Skeletal muscle cell (primary cell): Measurements from ENCODE around the gene REV1.
"Not testable (repeated sequence)": the region's sequence is repeated elsewhere in the genome, so short reads cannot be mapped to it uniquely, and the experiment has no call there.

Experiments
- DNase-seq: peaks from one replicate; pipeline ENCODE4 v3.0.0-alpha.2; 2010; ENCODE audit warnings: low read depth
- H3K4me3 ChIP-seq: 2 replicates; pipeline ENCODE4 v1.5.1; 2011; ENCODE audit warnings: low read depth, mild to moderate bottlenecking, control low read depth, low read length, moderate library complexity

The REV1 gene

GRCh38 chr2:99489761-99490622 lies at the start of gene REV1:
Gene REV1 (minus strand): TSS chr2:99490017. CDS start chr2:99464975, 25,042 bp downstream.
- H3K4me3 ChIP-seq, result peak within 1 kb of the TSS; percentile 84
- DNase-seq, result peak; percentile 82

GRCh38 chr2:99537910-99538485 lies 48.2 kb upstream of the REV1 start:
- no peak overlapping the region for H3K4me3 ChIP-seq
- DNase-seq, result no peak

- DNase-seq, result no peak
- no peak overlapping the region for H3K4me3 ChIP-seq
These were observed 34.2 kb upstream of the REV1 start for GRCh38 chr2:99524056-99524455.

GRCh38 chr2:99522157-99522556 lies 32.3 kb upstream of the REV1 start:
- no peak for DNase-seq
- no peak overlapping the region for H3K4me3 ChIP-seq

- no peak overlapping the region for H3K4me3 ChIP-seq
- no peak for DNase-seq
These were observed 31.0 kb upstream of the REV1 start for GRCh38 chr2:99520813-99521212.

GRCh38 chr2:99520195-99520594 lies 30.4 kb upstream of the REV1 start:
- no peak overlapping the region for H3K4me3 ChIP-seq
- no peak for DNase-seq

- no peak for DNase-seq
- H3K4me3 ChIP-seq, result no peak overlapping the region
These were observed 24.5 kb upstream of the REV1 start for GRCh38 chr2:99514357-99514756.

GRCh38 chr2:99512181-99512591 lies 22.4 kb upstream of the REV1 start:
- no peak overlapping the region for H3K4me3 ChIP-seq
- no peak for DNase-seq

- no peak for DNase-seq
- H3K4me3 ChIP-seq, result no peak overlapping the region
These were observed 19.6 kb upstream of the REV1 start for GRCh38 chr2:99509387-99509786.

- no peak overlapping the region for H3K4me3 ChIP-seq
- no peak for DNase-seq
These were observed 18.4 kb upstream of the REV1 start for GRCh38 chr2:99507937-99508818.

- no peak for DNase-seq
- no peak overlapping the region for H3K4me3 ChIP-seq
These were observed 15.2 kb upstream of the REV1 start for GRCh38 chr2:99504844-99505584.

GRCh38 chr2:99503662-99504416 lies 14.0 kb upstream of the REV1 start:
- DNase-seq, H3K4me3 ChIP-seq: not testable (repeated sequence)

GRCh38 chr2:99496021-99496420 lies 6.2 kb upstream of the REV1 start:
- DNase-seq, result no peak

GRCh38 chr2:99495115-99495860 lies 5.5 kb upstream of the REV1 start:
- no peak for DNase-seq
- no peak overlapping the region for H3K4me3 ChIP-seq

More at GRCh38 chr2:99496021-99496420, 6.2 kb upstream of the REV1 start:
- H3K4me3 ChIP-seq, result no peak overlapping the region

GRCh38 chr2:99492721-99493120 lies 2.9 kb upstream of the REV1 start:
- H3K4me3 ChIP-seq, result no peak overlapping the region
- no peak for DNase-seq

GRCh38 chr2:99490623-99491461 lies 1.0 kb upstream of the REV1 start:
- DNase-seq, result no peak
- peak overlapping the region; percentile 84 for H3K4me3 ChIP-seq

GRCh38 chr2:99489063-99489760 lies 605 bp downstream of the REV1 start:
- peak overlapping the region; percentile 84 for H3K4me3 ChIP-seq
- DNase-seq, result no peak
